Lower leg skin (tissue), 4 donors: ENCODE results near the gene SLC15A5. TPM values are rescaled to one million over a fixed set of nuclear protein-coding genes. Genes with fewer than 3 reads are reported as not detected.

Source experiments
- DNase-seq, 2 donors: peaks; one replicate each; pipeline ENCODE4 v3.0.0-alpha.2; 2019; ENCODE audit warnings: low spot score in 2 of 2
- H3K4me3 ChIP-seq: fragments of 200-600 bp; sonication (generic); 2 replicates; pipeline ENCODE4 v1.5.1; 2017; ENCODE audit warnings: mild to moderate bottlenecking, low read depth; ENCODE audit not compliant: poor library complexity, severe bottlenecking
- POLR2A ChIP-seq, 2 donors: fragments of 450-650 bp; IDR thresholded peaks; one replicate each; pipeline ENCODE4 v1.6.1; 2016 to 2017; ENCODE audit warnings: antibody characterized with exemption in 2 of 2, mild to moderate bottlenecking in 1 of 2, moderate library complexity in 1 of 2
- WGBS, 2 donors: methylation state at CpG; one replicate each; pipeline ENCODE4 v1.1.5; 2018; 5-methylcytosine and 5-hydroxymethylcytosine counted together
- intact Hi-C: fragments of 100-400 bp; cut with DNase I; formaldehyde crosslinking; loops from one replicate; pipeline ENCODE4 v1.15.0; 2023; ENCODE audit warnings: low total_unique reads
- total RNA-seq, 4 donors: library from RNA; depleted of rRNA; stranded (reverse); fragments of >200 nt; gene quantifications; one replicate each; pipeline ENCODE4 v1.1.0, GENCODE V29; 2016
- TF ChIP-seq, protein P1 (sequence below), 3 donors: fragments of 450-650 bp; IDR thresholded peaks; one replicate each; pipeline ENCODE4 v1.5.1; 2016; ENCODE audit warnings: antibody characterized with exemption in 3 of 3, mild to moderate bottlenecking in 3 of 3, moderate library complexity in 2 of 3

SLC15A5 gene
- total RNA-seq, 4 donors from 2014 or later, result not detected

DNA sequence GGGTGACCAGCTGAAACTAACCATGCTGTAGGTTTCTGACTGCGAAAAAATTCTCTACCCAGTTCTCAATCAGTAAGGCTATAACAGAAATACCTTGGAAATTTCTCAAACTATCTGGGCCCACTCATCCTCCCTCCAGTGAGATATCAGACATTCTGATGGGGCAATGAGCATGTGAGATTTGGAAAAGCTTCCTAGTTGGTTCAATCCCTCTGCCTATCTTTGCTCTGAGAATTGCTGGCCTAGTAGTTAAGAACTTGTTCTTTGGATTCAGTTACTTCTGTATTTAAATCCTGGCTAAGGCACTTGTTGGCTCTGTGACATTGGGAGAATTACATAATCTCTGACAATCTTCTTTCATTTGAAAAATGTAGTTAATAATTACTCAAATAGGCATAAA lies 119.4 kb downstream of the SLC15A5 start:
- 88 to 90% methylated on average over 1 of the region's 1 CpG for WGBS, 2 donors
- no peak overlapping the region for H3K4me3 ChIP-seq
- DNase-seq, result no peak
- TF ChIP-seq, protein P1, sequence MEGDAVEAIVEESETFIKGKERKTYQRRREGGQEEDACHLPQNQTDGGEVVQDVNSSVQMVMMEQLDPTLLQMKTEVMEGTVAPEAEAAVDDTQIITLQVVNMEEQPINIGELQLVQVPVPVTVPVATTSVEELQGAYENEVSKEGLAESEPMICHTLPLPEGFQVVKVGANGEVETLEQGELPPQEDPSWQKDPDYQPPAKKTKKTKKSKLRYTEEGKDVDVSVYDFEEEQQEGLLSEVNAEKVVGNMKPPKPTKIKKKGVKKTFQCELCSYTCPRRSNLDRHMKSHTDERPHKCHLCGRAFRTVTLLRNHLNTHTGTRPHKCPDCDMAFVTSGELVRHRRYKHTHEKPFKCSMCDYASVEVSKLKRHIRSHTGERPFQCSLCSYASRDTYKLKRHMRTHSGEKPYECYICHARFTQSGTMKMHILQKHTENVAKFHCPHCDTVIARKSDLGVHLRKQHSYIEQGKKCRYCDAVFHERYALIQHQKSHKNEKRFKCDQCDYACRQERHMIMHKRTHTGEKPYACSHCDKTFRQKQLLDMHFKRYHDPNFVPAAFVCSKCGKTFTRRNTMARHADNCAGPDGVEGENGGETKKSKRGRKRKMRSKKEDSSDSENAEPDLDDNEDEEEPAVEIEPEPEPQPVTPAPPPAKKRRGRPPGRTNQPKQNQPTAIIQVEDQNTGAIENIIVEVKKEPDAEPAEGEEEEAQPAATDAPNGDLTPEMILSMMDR (IDR thresholded peaks at IDR 0.05), result no peak
- no peak for TF ChIP-seq POLR2A (IDR thresholded peaks at IDR 0.05)
- intact Hi-C loops, result no loop called here

DNA sequence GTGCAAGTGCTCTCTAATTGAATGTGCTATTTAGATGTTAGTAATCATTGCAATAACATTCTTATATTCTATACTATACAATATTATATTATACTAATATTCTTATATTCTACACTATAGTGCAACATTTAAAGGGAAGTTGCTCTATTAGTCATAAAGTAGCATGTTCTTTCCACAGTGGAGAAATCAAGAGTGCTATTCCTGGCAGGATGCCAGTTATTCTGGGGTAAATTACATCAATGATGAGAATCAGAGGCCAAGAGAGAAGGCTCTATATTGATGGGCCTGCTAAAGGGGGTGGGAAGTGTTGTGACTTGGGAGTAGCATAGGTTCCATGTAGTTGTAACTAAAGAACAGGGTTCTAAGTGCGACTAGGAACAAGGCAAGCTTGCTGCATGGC lies 121.5 kb downstream of the SLC15A5 start:
- DNase-seq, result no peak
- TF ChIP-seq, protein P1 (IDR thresholded peaks at IDR 0.05), result no peak
- no peak for TF ChIP-seq POLR2A (IDR thresholded peaks at IDR 0.05)
- 88% methylated on average over 1 of the region's 1 CpG for WGBS, 2 donors
- intact Hi-C loops, result no loop called here
- no peak overlapping the region for H3K4me3 ChIP-seq

DNA sequence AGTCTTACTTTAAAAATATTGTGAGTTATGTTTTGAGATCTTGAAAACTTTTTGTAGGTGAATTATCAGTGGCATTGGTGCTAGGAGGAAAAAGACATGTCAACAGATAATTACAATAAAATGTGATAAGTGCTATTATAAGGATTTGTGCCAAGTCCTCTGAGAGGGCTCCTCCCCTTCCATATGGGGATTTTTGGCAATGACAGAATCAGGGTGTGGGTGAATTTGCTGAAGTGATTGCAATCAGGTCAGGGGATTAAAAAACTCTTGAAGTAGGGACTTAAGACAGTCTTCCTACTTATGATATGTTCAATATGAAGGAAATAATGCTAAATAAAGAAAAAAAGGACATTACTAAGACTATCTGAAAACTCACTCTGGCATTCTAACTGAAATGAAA lies 122.5 kb downstream of the SLC15A5 start:
- no peak overlapping the region for H3K4me3 ChIP-seq
- TF ChIP-seq, protein P1 (IDR thresholded peaks at IDR 0.05), result no peak
- TF ChIP-seq POLR2A (IDR thresholded peaks at IDR 0.05), result no peak
- no peak for DNase-seq
- intact Hi-C loops, result no loop called here

DNA sequence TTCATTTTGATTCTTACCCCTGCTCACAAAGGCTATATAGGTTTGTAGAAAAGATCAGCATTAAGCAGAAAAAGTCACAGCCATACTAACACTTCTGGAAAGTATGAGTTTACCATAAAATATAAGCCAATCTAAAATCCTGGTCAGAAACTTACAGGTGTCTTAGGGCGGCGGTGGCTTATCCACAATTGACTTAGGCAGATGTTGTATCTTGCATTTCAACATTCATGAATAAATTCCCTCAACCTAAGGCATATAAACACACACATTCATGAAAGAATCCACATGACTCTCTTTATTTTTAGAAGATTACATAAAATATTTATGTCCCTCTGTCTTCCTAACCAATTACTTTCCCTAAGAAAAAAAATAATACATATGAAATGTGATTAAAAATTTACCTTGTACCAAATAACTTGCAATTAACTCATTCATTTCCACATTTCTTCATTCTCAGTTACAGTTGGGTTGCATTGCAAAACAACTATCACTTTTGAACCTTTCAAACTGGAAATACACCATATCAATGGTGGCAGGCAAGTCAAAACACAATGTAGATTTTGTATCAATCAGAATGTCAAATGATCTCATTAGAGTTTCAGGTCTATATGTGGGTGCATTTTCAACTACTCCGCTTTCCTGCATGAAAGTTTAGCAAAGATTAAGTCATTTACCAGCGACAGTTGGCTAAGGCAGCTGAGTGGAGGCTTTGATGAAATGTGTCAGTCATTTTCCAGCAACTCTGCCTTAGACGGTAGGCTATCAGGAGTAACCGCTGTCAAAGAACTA lies 124.4 kb downstream of the SLC15A5 start:
- WGBS, 2 donors, result 77% methylated on average over 6 of the region's 6 CpGs
- intact Hi-C loops, result no loop called here
- H3K4me3 ChIP-seq, result no peak overlapping the region
- no peak for DNase-seq
- TF ChIP-seq, protein P1 (IDR thresholded peaks at IDR 0.05), result no peak
- no peak for TF ChIP-seq POLR2A (IDR thresholded peaks at IDR 0.05)

DNA sequence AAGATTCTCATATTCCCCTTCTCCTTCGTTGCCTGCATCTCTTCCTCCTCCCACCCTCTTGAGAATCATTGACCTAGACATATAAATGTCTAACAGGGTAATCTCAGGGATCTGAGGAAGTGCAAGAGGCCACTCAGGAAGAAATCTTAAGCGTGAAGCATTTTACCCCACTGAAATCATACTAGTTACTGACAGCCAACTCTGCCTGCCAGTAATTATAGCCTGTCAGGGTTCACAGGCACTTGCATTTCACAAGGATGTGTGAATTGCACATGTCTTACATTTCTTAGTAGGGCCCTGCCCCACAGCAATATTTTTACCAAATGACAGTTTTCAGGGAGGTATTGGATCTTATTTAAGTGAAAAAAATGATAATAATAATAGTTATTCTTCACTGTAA lies 127.2 kb downstream of the SLC15A5 start:
- TF ChIP-seq, protein P1 (IDR thresholded peaks at IDR 0.05), result no peak
- TF ChIP-seq POLR2A (IDR thresholded peaks at IDR 0.05), result no peak
- H3K4me3 ChIP-seq, result no peak overlapping the region
- DNase-seq, result no peak
- intact Hi-C loops, result no loop called here
- 15 to 16% methylated on average over 2 of the region's 2 CpGs for WGBS, 2 donors

DNA sequence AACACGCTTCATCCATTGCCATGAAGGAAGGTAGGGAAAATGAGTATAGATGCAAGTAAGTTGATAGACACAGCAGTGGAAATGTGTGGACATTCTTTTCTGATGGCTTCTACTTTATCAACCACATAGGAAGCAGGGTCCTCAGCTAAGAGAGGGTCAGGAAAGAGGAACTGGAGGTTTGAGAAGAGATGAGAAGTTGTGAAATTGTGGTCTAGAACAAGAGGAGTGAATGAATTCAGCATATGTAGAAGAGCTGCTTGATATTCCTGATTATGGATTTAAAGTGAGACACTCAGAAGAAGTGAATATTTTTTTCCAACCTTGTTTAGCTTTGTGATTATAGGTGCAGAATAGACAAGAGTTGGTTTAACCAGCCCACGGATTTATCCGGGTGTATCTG lies 128.5 kb downstream of the SLC15A5 start:
- DNase-seq, result no peak
- intact Hi-C loops, result no loop called here
- no peak for TF ChIP-seq POLR2A (IDR thresholded peaks at IDR 0.05)
- TF ChIP-seq, protein P1 (IDR thresholded peaks at IDR 0.05), result no peak
- no peak overlapping the region for H3K4me3 ChIP-seq
- WGBS, 2 donors, result 87 to 91% methylated on average over 3 of the region's 3 CpGs
